NCI-H2081 (cell line): Measurements from ENCODE around the gene RPS14.
A peak's percentile ranks its signal among the peaks of the same experiment; 100 is the strongest.

ENCODE experiments used
- DNase-seq, 2 experiments: peaks; one replicate each; lab custom pipeline; 2025; lab: John Stamatoyannopoulos, UW

RPS14 gene

GRCh38 chr5:150413176-150413901 is 36.2 kb downstream of the RPS14 start:
- no peak for DNase-seq

DNA sequence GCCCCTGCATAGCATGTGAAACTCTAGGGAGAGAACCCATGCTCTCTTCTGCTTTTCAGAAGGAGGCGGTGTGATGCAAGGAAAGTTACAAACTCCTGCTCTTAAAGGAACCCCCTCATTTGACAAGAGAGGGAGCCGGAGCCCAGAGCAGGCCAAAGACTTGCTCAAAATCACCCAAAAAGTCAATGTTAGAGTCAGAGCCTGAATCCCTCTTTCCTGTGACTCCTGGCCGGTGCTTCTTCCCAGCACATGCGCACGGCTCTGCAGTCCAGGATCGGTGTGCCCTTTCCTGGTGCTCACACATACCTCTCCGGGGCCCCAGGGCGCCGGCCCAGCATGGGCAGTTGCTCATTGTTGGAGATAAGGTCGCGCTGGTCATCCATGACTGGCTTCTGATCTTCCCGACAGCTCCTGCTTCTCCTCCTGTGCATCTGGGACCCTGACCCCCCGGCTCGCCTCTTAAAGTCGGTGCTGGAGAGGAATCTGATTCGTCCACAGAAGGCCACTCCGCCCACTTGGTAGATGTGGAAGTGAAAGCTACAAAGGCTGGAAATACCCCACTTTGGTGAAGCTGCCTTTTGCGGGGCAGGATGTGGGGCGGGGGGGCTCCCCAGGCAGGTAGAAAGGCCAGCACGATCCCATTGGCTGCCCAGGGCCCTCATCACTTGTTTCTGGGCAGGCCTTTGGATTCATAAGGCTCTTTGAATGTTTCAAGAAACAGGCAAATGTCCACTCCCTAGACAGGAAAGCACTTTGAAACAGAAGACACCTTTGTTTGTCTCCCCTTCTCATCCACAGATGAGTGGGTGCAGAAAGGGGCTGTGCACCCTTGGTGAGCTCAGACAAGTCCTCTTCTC is 37.0 kb downstream of the RPS14 start, which contains the start of gene CD74:
CD74 (minus strand) TSS at position 592 of the 857 bp plus-strand sequence; CDS start at position 431, 161 bp downstream.
- DNase-seq: no peak

DNA sequence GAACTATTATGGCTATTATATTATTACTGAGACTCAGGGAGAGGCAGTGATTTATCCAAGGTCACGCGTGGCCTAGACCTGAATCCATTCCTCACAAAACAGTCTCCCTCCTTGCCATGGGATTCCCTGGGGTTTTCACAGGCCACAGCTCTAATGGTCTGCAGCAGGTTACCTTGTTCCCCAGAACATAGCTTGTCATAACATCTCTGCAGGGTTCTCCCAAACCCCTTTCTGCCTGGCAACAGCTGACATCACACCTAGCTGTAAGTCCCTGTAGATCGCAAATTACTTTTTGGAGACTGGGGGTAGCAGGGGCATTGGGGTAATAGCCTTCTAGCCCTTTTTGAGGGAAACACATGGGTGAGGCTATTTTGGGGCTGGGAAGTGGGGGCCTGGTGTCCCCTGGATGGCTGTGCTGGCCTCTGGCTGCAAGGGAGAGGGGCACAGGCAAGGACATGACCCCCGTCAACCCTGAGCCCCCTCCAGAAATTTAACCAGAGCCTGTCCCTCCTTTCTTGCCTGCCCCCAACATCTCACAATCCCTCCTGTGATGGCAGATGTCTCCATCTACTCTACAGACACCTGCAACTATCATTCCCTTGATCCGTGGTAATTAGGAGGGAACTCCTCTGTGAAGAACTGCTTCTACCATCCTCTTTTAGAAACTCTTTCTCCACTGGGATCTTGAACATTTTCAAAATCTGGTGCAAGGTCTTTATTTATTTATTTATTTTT is 38.1 kb downstream of the RPS14 start:
- no peak for DNase-seq

DNA sequence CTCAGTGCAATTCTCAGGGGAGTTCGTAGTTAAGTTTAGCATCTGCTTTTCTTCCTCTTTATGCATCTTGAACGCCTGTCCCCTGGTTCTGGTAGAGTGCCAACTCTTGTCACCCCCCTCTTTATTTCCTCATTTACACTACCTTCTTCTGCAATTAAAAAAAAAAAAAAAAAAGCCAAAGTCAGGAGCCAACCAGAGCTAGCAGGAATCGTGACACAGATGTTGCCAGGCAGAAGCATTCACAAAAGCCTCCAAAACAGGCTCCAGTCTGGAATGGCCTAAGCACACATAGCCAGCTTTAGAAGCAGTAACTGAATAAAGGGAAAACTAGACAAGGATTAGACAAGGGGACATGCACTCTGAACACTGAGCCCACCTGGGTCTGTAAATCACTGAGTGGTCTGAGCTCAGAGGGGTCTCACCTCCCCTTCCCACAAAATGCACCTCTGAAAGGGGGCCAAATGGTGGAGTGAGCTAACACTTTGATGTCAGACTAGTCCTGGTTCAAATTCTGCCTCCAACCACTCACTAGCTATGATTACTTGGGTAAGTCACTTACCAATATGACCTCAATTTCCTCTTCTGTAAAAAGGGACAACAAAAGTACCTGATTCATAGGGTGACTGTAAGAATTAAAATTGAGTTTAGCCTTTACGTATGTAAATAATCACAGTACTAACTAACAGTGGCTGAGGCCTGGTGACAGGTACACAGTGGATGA is 38.9 kb downstream of the RPS14 start:
- DNase-seq: peak; percentile 51 to 67

DNA sequence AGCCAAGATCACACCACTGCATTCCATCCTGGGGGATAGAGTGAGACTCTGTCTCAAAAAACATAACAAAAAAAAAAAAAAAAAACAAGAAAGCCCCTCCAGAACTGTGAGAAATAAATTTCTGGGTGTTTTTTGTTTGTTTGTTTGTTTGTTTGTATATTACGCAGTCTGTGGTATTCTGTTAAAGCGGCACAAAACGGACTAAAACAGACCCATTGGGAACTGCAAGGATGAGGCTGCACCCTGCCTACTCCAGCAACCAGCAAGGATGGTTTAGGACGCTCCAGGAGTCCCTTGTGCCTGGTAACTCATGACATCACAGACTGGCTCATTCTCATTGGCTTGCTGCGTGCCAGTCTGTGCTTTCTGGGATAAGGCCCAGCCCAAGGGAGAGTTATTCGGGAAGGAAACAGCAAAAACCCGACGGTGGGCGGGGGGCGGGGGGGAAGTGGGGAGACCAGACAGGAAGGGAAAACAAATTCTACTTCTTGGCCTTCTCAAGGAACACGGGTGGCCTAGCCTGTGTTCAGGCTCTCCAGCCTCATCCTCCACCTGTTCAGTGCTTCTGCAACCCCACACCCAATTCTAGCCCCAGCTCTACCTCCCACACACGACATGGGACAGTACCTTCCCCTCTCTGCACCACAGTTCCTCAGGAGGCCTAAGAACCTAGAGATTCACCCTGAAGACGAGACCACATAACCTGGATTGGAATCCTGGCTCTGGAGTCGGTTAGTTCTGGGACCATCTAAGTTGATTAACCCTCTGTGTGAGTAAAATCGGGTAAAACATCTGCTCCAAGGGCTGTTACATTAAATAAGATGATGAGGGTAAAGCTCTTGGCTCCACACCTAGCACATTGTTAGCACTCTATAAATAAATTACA is 39.7 kb downstream of the RPS14 start:
- DNase-seq: peak; percentile 72 to 83

- no peak for DNase-seq
Observed at GRCh38 chr5:150408231-150408943, 41.2 kb downstream of the RPS14 start.

DNA sequence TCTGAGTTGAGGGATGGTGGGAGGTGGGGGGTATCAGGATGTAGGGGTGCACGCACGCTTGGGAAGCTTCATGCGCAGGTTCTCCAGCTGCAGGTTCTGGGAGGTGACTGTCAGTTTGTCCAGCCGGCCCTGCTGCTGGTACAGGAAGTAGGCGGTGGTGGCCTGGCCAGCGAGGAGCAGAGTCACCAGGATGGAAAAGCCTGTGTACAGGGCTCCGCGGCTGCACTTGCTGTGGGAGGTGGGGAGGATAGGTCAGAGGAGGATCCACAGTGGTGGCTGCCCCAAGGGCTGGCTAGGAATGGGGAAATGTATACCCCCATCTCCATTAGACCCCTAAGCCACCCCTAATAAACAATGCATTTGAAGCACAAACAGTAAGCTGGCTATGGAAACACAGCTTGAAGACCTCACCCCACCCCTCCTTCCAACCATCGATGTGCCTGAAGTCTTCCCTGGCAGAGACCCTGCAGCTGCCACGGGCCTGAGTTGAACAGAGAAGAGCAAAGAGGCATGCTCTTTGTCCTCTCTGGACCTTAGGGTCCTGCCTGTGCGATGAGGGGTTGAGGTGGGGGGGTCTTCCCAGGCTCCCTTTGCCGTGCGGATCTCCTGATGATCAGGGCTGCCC is 42.3 kb downstream of the RPS14 start:
- DNase-seq: no peak

GRCh38 chr5:150406723-150407095 is 42.8 kb downstream of the RPS14 start:
- DNase-seq: no peak

DNA sequence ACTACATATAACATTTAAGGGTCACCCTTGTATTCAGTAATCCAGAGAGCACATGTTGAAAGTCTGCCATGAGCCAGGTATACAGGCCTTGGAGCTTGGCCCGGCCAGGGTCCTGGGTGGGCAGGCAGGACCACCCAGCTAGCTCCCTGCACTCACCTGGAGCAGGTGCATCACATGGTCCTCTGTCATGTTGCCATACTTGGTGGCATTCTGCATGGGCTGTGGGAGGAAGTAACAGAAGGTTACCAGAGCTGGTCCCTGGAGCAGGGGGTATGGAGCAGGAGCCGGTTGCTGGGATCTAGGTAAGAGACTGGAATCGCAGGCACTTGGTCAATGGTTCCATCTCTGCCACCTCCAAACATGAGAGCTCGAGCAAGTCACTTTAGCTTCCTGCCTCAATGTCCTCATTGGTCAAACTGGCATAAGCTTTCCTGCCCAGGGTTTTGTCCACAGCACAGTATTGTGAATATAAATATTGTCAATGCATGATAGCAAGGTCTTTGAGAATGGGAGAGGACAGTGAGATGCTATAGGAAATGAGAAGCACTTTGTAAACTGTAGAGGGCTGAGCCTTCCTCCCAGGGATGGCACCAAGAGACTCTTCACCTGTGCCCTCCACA is 43.3 kb downstream of the RPS14 start:
- no peak for DNase-seq

GRCh38 chr5:150404941-150405816 is 44.4 kb downstream of the RPS14 start:
- DNase-seq: no peak

DNA sequence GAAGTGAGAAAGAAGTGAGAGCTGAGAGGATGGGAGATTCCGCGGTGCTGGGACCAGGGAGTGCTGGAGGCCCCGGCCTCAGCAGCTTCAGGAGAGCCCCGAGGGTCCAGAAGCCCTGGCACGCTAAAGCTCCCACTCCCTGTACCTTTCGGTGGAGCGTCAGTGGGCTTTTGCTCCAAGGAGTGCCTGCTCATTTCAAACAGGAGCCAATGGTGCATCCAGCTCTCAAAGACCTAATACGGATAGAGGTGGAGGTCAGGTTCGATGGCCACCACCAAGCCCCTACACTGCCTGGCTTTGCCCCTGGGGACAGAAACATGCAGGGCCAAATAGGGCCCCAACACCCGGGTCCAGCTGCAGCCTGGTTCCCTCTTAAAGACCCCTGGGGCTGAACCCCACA is 45.0 kb downstream of the RPS14 start:
- no peak for DNase-seq

DNA sequence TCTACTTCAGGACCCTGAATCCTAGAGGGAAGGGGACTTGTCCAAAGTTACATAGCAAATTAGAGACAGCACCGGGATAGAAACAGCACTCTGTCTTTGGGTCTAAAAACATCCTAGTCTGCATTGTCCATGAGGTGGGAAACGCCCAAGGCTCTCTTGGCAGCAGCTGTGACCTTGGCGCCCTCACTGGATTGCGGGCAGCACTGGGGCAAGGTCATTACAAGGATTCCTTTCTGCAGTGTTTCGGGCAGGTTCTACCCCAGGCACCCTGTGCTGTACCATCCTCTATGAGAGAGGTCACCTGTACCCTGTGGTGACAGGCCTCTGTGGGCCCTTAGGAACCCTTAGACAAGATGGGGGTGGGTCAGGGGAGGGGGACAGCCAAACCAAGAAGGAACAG is 45.4 kb downstream of the RPS14 start:
- no peak for DNase-seq

DNA sequence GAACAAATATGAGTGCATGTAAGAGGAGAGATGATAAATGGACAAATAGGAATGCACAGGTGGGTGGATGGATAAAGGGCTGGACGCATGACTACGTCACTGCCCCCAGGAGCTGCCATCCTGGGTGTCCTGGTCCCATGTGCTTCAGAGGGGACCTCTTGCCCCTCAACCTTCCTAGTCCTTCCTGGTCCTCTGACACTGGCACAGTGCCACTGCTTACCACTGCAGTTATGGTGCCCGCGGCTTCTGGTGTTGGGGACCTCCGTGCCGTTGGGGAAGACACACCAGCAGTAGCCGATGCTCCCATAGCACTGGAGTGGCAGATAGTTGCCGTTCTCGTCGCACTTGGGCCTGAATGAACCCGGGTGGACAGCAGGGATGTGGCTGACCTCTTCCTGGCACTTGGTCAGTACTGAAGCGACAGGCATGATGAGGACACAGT is 46.6 kb downstream of the RPS14 start:
- DNase-seq: no peak

DNA sequence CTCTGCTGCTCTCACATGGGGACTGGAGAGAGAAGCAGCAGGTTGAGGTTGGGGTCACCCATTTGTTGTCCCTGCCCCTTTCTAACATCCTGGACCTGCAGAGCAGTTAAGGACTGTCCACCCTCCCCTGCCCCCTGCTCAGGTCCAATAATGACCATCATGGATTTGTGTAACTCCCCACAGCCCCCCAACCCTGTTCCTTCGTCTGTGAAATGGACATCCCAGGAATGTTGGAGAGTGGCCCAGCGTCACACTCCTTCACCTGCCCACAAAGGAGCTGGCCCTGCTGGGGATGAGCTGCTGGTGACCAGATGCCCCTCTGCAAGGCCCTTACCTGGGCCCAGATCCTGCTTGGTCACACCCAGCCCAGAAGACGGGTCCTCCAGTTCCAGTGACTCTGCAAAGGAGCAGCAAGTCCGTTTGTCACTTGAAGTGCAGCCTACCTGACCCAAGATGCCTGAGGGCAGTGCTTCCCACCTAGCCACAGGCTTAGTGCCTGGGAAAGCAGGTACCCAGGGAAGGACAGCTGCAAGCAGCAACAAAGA is 47.2 kb downstream of the RPS14 start:
- DNase-seq: no peak

DNA sequence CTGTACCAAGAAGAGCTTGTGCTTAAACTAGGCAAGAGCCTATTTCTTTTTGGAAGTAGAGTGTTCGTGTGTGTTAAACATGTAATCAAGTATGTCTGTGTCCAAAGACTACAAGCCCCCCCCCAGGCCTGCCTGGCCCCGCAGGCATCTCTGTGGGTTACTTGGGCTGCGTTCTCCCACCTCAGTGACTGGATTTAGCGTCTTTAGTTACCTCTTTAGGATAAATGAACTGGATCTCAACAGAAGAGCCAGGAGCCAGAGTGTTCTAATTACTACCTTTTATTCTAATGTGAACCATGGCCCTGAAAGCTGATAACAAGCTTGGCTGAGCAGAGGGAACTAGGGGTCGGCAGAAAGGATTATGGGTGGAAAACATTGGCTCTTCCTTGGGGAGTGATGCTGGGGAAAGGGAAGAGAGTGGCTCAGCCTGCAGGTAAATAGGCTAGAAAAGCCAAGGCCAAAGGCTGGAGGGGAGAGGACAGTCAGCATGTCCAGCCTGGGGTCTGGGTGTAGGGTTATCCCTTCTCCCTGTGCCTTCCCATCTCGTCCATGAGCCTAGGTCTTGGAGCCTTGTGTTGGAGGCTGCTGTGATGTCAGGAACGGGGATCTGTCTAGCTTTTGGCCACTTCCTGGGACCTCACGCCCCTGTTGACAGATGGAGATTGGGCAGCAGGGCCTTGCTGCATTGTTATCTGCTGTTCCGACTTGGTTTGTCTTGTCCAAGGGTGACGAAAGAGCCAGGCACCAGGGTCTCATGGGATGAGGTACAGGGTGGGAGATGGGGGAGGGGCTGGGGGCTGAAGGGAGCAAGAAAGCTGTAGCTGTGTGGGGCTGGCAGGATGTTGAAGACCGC is 47.9 kb downstream of the RPS14 start:
- no peak for DNase-seq

GRCh38 chr5:150401076-150401375 is 48.5 kb downstream of the RPS14 start:
- DNase-seq: no peak
